Neural progenitor cell (in vitro differentiated cells): ENCODE measurements around the gene ZNF521.

ENCODE experiments used
- EZH2 ChIP-seq: fragments of 200-600 bp; sonication (generic); IDR thresholded peaks from 2 replicates; pipeline ENCODE4 v1.6.1; 2017; ENCODE audit warnings: antibody characterized with exemption, mild to moderate bottlenecking, moderate library complexity
- TF ChIP-seq, protein P1 (sequence below): fragments of 200-600 bp; sonication (generic); IDR thresholded peaks from 2 replicates; pipeline ENCODE4 v1.5.1; 2017; ENCODE audit warnings: antibody characterized with exemption, mild to moderate bottlenecking

DNA sequence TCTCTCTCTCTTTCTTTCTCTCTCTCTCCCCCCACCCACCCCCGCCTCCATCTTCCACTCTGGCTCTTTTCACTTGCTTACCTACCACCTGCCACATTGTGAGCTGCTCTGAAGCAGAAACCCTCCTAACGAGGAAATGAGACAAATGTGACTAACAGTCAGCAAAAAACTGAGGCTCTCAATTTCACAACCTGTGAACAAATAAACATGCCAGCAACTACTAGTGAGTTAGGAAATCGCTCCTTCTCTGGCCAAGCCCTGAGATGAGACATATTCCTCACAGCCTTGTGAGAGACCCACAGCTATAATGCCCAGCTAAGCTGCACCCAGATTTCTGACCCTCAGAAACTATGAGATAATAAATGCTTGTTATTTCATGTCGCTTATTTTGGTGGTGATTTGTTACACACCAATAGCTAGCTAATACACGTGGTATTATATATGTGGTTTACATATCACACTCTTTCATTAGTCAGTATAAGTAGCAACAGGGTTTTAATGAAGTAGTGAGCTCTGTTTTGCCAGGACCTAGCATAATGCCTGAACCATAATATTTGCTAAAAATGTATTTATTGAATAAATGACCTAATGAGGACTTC is 8.4 kb upstream of the ZNF521 start:
- TF ChIP-seq, protein P1, sequence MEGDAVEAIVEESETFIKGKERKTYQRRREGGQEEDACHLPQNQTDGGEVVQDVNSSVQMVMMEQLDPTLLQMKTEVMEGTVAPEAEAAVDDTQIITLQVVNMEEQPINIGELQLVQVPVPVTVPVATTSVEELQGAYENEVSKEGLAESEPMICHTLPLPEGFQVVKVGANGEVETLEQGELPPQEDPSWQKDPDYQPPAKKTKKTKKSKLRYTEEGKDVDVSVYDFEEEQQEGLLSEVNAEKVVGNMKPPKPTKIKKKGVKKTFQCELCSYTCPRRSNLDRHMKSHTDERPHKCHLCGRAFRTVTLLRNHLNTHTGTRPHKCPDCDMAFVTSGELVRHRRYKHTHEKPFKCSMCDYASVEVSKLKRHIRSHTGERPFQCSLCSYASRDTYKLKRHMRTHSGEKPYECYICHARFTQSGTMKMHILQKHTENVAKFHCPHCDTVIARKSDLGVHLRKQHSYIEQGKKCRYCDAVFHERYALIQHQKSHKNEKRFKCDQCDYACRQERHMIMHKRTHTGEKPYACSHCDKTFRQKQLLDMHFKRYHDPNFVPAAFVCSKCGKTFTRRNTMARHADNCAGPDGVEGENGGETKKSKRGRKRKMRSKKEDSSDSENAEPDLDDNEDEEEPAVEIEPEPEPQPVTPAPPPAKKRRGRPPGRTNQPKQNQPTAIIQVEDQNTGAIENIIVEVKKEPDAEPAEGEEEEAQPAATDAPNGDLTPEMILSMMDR, result no peak
- TF ChIP-seq EZH2, result no peak
